Nephron (organoid): Measurements from ENCODE around the gene VSIG10.

ENCODE experiments used
- H3K27ac Mint-ChIP-seq, 3 experiments: 2 replicates each; pipeline ENCODE4 v1.8.0; 2020; ENCODE audit warnings: mixed read lengths in 3 of 3, mild to moderate bottlenecking in 2 of 3, moderate library complexity in 1 of 3
- H3K27me3 Mint-ChIP-seq: 2 replicates; pipeline ENCODE4 v1.8.0; 2021; ENCODE audit warnings: low read depth, mild to moderate bottlenecking, moderate library complexity, mixed read lengths
- H3K36me3 Mint-ChIP-seq: 2 replicates; pipeline ENCODE4 v1.8.0; 2020; ENCODE audit warnings: low read depth, mixed read lengths
- H3K4me1 Mint-ChIP-seq: 2 replicates; pipeline ENCODE4 v1.8.0; 2020; ENCODE audit warnings: mixed read lengths
- H3K4me3 Mint-ChIP-seq, 3 experiments: 2 replicates each; pipeline ENCODE4 v1.8.0; 2020; ENCODE audit warnings: mild to moderate bottlenecking in 3 of 3, mixed read lengths in 3 of 3, moderate library complexity in 2 of 3
- H3K9me3 Mint-ChIP-seq: 2 replicates; pipeline ENCODE4 v1.8.0; 2020; ENCODE audit warnings: mixed read lengths
- CTCF ChIP-seq, 3 experiments: fragments of 200-600 bp; sonication (generic); IDR thresholded peaks; one replicate each; pipeline ENCODE4 v1.5.0; 2021; ENCODE audit warnings: antibody characterized with exemption in 3 of 3; ENCODE audit not compliant: unreplicated experiment in 3 of 3

Gene VSIG10

DNA sequence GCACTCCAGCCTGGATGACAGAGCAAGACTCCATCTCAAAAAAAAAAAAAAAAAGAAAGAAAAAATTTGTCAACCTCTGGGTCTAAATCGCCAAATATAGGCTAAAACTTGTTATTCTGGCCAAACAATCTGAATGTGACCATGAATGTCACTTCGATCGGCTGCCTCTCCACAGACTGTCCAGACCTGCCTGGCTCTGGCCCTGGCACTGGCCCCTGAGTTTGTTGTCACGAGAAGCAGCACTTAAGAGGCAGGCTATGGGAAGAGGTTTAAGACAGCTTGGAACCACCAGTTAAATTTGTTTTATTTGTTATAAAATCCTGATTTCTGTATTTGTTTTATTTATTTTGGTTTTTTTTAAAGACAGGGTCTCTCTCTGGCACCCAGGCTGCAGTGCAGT, 57.4 kb downstream of the VSIG10 start:
- no peak for TF ChIP-seq CTCF (IDR thresholded peaks at IDR 0.05; ENCODE audit: unreplicated experiment in 3 of 3)
- no peaks in the 10 kb centered on the region for H3K27me3 Mint-ChIP-seq
- no peak overlapping the region for H3K4me3 Mint-ChIP-seq

DNA sequence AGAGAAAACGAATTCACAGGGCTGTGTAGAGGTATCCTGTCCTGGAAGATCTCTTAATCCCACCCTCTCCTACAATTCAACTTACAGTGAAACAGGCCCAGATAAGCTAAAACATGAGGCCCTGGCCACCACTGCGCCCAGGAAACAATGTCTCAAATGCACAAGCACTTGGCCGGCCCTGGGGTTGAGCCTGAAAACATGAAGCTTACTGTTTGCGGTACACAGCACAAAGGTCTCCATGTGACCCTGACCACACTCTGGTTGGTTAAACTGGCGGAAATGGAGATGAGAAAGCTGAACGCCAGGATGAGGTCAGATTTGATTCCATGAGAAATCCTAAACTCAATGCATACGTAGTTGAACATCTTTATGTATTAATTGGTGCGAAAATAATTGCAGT, 59.2 kb downstream of the VSIG10 start:
- H3K27me3 Mint-ChIP-seq, result no peaks in the 10 kb centered on the region
- TF ChIP-seq CTCF (IDR thresholded peaks at IDR 0.05; ENCODE audit: unreplicated experiment in 3 of 3), result no peak
- H3K4me3 Mint-ChIP-seq, result no peak overlapping the region
- H3K27ac Mint-ChIP-seq, result no peak overlapping the region
- H3K4me1 Mint-ChIP-seq, result no peaks in the 10 kb centered on the region
- H3K9me3 Mint-ChIP-seq, result no peaks in the 10 kb centered on the region
- H3K36me3 Mint-ChIP-seq, result peaks cover 64% of the 10 kb centered on the region

More for the DNA sequence above, 57.4 kb downstream of the VSIG10 start:
- Mint-ChIP-seq H3K36me3 (peaks cover 67% of the 10 kb centered on the region), H3K27ac (no peak overlapping the region), H3K4me1 (no peaks in the 10 kb centered on the region), H3K9me3 (no peaks in the 10 kb centered on the region)

DNA sequence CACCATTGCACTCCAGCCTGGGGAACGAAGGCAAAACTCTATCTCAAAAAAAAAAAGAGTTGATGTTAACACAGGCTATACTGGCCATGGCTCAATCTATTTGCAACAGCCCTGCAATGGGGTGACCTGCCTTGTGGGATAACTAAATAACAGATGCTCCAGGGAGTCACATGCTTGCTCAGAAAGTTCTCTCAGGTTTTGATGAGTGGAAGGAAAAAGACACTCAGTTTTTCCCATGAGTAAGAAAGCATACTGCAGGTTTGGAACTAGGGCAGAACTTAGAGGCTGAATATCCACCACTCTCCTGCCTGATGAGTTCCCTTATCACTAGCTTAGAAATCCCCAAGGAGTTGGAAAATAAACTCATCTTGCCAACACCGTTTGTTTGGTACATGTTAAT, 59.7 kb downstream of the VSIG10 start:
- TF ChIP-seq CTCF (IDR thresholded peaks at IDR 0.05; ENCODE audit: unreplicated experiment in 3 of 3), result no peak

GRCh38 chr12:118042091-118042490, 61.7 kb downstream of the VSIG10 start:
- Mint-ChIP-seq H3K4me3 (no peak overlapping the region), H3K36me3 (peaks cover 71% of the 10 kb centered on the region), H3K27me3 (no peaks in the 10 kb centered on the region), H3K9me3 (no peaks in the 10 kb centered on the region), H3K27ac (no peak overlapping the region), H3K4me1 (no peaks in the 10 kb centered on the region)
- TF ChIP-seq CTCF (IDR thresholded peaks at IDR 0.05; ENCODE audit: unreplicated experiment in 3 of 3), result no peak

More for the DNA sequence above, 59.7 kb downstream of the VSIG10 start:
- no peaks in the 10 kb centered on the region for H3K27me3 Mint-ChIP-seq
- H3K36me3 Mint-ChIP-seq, result peaks cover 65% of the 10 kb centered on the region
- H3K27ac Mint-ChIP-seq, result no peak overlapping the region
- no peak overlapping the region for H3K4me3 Mint-ChIP-seq
- no peaks in the 10 kb centered on the region for H3K9me3 Mint-ChIP-seq
- H3K4me1 Mint-ChIP-seq, result no peaks in the 10 kb centered on the region

DNA sequence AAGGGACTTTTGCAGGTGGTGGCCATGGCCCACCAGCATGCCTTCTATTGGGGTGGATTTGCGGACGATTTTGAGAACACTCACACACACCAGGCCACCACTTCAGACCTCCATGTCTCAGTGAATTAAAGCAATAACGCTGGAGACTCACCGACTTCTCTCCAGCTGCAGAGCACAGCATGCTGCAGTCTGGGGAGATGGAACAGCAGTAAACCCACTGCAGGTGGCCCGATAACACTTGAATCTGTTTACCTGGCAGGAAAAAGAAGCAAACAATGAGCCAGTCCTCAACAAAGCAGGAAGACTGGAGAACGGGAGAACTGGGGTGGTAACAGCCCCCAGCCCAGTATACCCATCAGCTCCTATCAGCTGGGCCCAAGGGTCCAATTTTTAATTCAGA, 65.7 kb downstream of the VSIG10 start:
- H3K4me3 Mint-ChIP-seq, result no peak overlapping the region
- no peaks in the 10 kb centered on the region for H3K9me3 Mint-ChIP-seq
- H3K27me3 Mint-ChIP-seq, result no peaks in the 10 kb centered on the region
- H3K36me3 Mint-ChIP-seq, result peaks cover 73% of the 10 kb centered on the region
- TF ChIP-seq CTCF (IDR thresholded peaks at IDR 0.05; ENCODE audit: unreplicated experiment in 3 of 3), result no peak
- H3K4me1 Mint-ChIP-seq, result no peaks in the 10 kb centered on the region
- H3K27ac Mint-ChIP-seq, result no peak overlapping the region

GRCh38 chr12:118036672-118037411, 67.0 kb downstream of the VSIG10 start:
- no peaks in the 10 kb centered on the region for H3K4me1 Mint-ChIP-seq
- no peak overlapping the region for H3K27ac Mint-ChIP-seq
- TF ChIP-seq CTCF (IDR thresholded peaks at IDR 0.05; ENCODE audit: unreplicated experiment in 3 of 3), result no peak
- peaks cover 64% of the 10 kb centered on the region for H3K36me3 Mint-ChIP-seq
- no peak overlapping the region for H3K4me3 Mint-ChIP-seq
- H3K27me3 Mint-ChIP-seq, result no peaks in the 10 kb centered on the region
- H3K9me3 Mint-ChIP-seq, result no peaks in the 10 kb centered on the region
